Measurements from ENCODE around the gene LGALS3. TPM values are rescaled to one million over a fixed set of nuclear protein-coding genes. Genes with fewer than 3 reads are reported as not detected.

The LGALS3 gene
- total and polyA plus RNA-seq, 4 donors = 25.1 to 42.1 (median 38.7) TPM

Other genes with a start within 250 kb of the LGALS3 start
- gene GCH1, start 226.4 kb upstream of the LGALS3 start, total RNA-seq = 1 to 10 TPM; 3.6 to 4.6 TPM
- 1 to 10 TPM; 3.4 to 4.6 TPM for gene GCH1, start 226.4 kb upstream of the LGALS3 start, polyA plus RNA-seq (ENCODE audit: insufficient read length in 2 of 2)
- gene WDHD1, start 102.2 kb upstream of the LGALS3 start, total RNA-seq = 1 to 10 TPM; 9.1 to 9.2 TPM
- 1 to 10 TPM; 5.4 to 6.4 TPM for gene WDHD1, start 102.2 kb upstream of the LGALS3 start, polyA plus RNA-seq (ENCODE audit: insufficient read length in 2 of 2)
- 10 to 100 TPM; 16.8 to 44.8 TPM for gene SOCS4, start 102.0 kb upstream of the LGALS3 start, total RNA-seq
- gene SOCS4, start 102.0 kb upstream of the LGALS3 start, polyA plus RNA-seq (ENCODE audit: insufficient read length in 2 of 2) = 10 to 100 TPM; 15.5 to 19.8 TPM
- 10 to 100 TPM; 29.0 to 39.7 TPM for gene MAPK1IP1L, start 77.6 kb upstream of the LGALS3 start, total RNA-seq
- 100 to 1,000 TPM in 1 of 2 donors, 10 to 100 TPM in 1; 89.7 to 101 TPM for gene MAPK1IP1L, start 77.6 kb upstream of the LGALS3 start, polyA plus RNA-seq (ENCODE audit: insufficient read length in 2 of 2)
- gene DLGAP5, start 62.3 kb downstream of the LGALS3 start, total RNA-seq = 10 to 100 TPM; 13.3 to 14.4 TPM
- 1 to 10 TPM; 8.7 to 9.8 TPM for gene DLGAP5, start 62.3 kb downstream of the LGALS3 start, polyA plus RNA-seq (ENCODE audit: insufficient read length in 2 of 2)
- 10 to 100 TPM; 32.6 to 37.5 TPM for gene FBXO34, start 142.2 kb downstream of the LGALS3 start, total RNA-seq
- 10 to 100 TPM; 23.1 to 23.5 TPM for gene FBXO34, start 142.2 kb downstream of the LGALS3 start, polyA plus RNA-seq (ENCODE audit: insufficient read length in 2 of 2)